Bronchial epithelial cell (primary cell): ENCODE measurements around the gene KIAA0040. TPM values are rescaled to one million over a fixed set of nuclear protein-coding genes. Genes with fewer than 3 reads are reported as not detected.

Source experiments
- DNase-seq: peaks from one replicate; pipeline ENCODE4 v3.0.0-alpha.2; 2010; ENCODE audit warnings: low read depth
- FAIRE-seq: peaks from 2 replicates; lab custom pipeline; 2011; peaks lifted over from hg19 to GRCh38; lab: Jason Lieb, UNC
- H3K27me3 ChIP-seq: 2 replicates; pipeline ENCODE4 v1.5.1; 2011; ENCODE audit warnings: low read length; ENCODE audit not compliant: control insufficient read depth, insufficient read depth
- H3K36me3 ChIP-seq: 2 replicates; pipeline ENCODE4 v1.5.1; 2011; ENCODE audit warnings: low read length; ENCODE audit not compliant: control insufficient read depth, insufficient read depth
- H3K4me3 ChIP-seq: 2 replicates; pipeline ENCODE4 v1.5.1; 2011; ENCODE audit warnings: mild to moderate bottlenecking, low read depth, low read length, control low read depth
- total RNA-seq: library from RNA; depleted of rRNA; stranded (reverse); fragments of >200 nt; gene quantifications from 2 replicates; pipeline ENCODE4 v1.2.1, GENCODE V29; 2014
- TF ChIP-seq, protein P1 (sequence below): IDR thresholded peaks from 2 replicates; pipeline ENCODE4 v1.5.1; 2011; ENCODE audit warnings: mild to moderate bottlenecking, moderate library complexity, low read length, control low read depth, inconsistent platforms; ENCODE audit not compliant: insufficient read depth, severe bottlenecking

The KIAA0040 gene
- total RNA-seq, 1 donor from 2014 or later = 3.9 TPM

DNA sequence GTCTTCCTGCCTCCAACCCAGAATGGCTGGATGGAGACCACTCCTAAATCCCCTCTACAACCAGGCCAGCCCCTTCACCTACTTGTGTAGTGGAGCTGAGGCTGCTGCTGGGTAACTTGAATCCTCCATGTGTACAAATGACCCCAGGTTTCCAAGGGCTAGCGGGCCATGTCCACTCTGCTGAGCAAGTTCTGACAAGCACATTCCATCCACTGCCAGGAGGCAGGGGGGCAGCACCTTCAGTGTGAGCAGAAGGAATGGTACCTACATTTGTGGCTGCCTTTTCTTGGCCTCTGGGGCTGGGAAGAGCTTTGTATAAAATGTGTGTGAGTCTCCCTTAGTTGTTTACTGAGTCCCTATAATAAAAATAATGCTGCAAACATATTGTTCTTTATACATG is 14.5 kb downstream of the KIAA0040 start:
- no peak for FAIRE-seq
- Histone ChIP-seq H3K4me3 (no peak overlapping the region), H3K36me3 (no peaks in the 10 kb centered on the region), H3K27me3 (no peaks in the 10 kb centered on the region)
- TF ChIP-seq, protein P1, sequence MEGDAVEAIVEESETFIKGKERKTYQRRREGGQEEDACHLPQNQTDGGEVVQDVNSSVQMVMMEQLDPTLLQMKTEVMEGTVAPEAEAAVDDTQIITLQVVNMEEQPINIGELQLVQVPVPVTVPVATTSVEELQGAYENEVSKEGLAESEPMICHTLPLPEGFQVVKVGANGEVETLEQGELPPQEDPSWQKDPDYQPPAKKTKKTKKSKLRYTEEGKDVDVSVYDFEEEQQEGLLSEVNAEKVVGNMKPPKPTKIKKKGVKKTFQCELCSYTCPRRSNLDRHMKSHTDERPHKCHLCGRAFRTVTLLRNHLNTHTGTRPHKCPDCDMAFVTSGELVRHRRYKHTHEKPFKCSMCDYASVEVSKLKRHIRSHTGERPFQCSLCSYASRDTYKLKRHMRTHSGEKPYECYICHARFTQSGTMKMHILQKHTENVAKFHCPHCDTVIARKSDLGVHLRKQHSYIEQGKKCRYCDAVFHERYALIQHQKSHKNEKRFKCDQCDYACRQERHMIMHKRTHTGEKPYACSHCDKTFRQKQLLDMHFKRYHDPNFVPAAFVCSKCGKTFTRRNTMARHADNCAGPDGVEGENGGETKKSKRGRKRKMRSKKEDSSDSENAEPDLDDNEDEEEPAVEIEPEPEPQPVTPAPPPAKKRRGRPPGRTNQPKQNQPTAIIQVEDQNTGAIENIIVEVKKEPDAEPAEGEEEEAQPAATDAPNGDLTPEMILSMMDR = no peak
- DNase-seq = no peak

DNA sequence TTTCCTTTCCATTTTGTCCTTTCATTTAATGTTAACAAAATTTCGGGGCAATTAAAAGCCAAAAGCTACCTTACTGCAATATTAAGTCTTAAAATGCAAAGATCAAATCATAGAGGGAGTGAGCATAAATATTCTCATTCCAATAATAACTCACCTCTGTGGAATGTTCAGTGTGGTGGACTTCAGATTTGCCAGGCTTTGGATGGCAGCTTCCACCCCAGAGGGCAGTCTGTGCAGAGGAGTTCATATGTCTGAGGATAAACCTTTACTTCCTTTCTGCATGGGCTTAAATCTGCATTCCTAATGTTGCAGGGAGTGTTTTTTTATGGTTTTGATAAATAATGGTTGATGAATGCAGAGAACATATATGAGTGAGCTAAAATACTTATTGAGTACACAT is 16.3 kb downstream of the KIAA0040 start:
- DNase-seq (no peak), FAIRE-seq (no peak)
- TF ChIP-seq, protein P1 = no peak
- H3K27me3 ChIP-seq = no peaks in the 10 kb centered on the region
- H3K4me3 ChIP-seq = no peak overlapping the region
- H3K36me3 ChIP-seq = no peaks in the 10 kb centered on the region

DNA sequence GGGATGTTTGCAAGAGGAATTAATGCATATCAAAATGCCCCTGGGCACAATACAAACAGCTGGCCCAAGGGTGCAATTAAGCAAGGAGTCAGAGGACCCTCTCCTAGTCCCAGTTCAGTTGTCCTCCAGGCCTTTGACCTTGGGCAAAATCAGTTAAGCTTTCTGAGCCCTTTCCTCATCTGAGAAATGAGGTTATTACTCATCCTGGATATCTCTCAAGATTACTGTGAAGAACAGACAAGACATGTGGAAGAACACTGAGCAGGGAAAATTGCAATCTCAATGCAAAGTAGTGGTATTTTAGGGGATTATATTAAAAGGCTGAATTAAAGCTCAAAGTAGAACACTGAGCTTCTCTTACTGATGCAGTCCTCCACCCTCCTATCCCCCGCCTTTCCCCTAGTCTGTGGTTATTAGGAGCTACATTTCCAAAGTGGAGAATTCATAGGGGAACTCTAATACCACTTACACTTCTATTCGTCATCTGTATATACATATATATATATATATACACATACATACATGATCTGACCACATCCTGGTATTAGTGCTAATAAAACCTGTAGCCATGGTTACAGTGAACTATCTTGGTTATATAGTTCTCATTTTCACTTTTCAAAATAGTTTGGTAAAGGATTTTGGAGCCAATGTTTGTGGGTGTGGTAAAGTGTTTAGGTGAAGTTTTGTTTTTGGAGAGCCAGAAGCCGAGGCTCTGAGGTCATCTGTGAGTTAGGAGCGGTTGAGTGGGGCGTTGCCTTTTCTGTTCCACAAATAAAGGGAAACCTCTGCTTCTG is 18.1 kb downstream of the KIAA0040 start:
- no peak for FAIRE-seq
- H3K36me3 ChIP-seq = no peaks in the 10 kb centered on the region

DNA sequence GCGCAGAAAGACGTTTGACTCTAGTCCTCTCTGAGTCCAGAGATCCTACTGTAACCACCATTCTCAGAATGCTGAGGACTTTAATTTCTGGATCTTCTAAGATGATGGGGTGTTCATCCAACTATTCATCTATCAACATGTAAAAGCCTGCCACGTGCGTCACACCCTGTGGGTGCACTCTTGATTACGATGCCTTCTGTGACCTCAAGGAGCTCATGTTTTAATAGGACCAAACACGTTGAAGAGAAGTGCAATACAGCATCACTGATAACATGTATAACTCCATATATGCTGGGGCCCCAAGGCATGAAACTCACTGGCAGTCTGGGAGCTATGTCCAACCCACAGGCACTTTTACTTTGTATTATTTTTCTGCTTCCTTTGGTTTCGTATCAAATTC is 19.0 kb downstream of the KIAA0040 start:
- H3K27me3 ChIP-seq = no peaks in the 10 kb centered on the region
- FAIRE-seq (no peak), DNase-seq (no peak)
- TF ChIP-seq, protein P1 = no peak
- no peaks in the 10 kb centered on the region for H3K36me3 ChIP-seq
- no peak overlapping the region for H3K4me3 ChIP-seq

More for the DNA sequence above, 18.1 kb downstream of the KIAA0040 start:
- no peaks in the 10 kb centered on the region for H3K27me3 ChIP-seq
- no peak for DNase-seq
- TF ChIP-seq, protein P1 = no peak
- no peak overlapping the region for H3K4me3 ChIP-seq

DNA sequence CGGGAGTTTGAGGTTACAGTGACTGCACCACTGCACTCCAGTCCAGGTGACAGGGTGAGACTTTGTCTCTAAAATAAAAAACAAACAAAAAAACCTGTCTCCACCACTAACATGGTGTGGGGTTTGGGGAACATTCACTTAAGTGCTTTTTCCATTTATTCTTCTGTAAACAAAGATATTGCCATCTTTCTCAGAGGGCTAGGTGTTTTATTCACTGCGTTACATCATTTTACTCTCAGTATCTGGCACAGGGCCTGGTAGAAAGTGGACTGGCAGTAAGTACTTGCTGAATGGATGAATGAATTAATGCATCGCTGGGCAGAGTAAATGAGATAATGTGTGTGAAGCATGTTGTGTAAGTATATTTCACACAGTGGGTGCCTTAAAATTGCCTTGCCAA is 20.1 kb downstream of the KIAA0040 start:
- Histone ChIP-seq H3K27me3 (no peaks in the 10 kb centered on the region), H3K36me3 (no peaks in the 10 kb centered on the region), H3K4me3 (no peak overlapping the region)
- TF ChIP-seq, protein P1 = no peak
- FAIRE-seq (no peak), DNase-seq (no peak)
